Cardiac fibroblast (primary cell): ENCODE measurements around the gene SLC6A8.

ENCODE experiments used
- DNase-seq, 2 donors: peaks; one replicate each; pipeline versions ENCODE4 v3.0.0 to v3.0.0-alpha.2; 2010; ENCODE audit warnings: low read depth in 2 of 2
- H3K4me3 ChIP-seq, 2 donors: replicated peaks in 1 of 2; 1 replicate in 1 of 2; 2 replicates in 1 of 2; pipeline ENCODE4 v1.5.1; 2011; ENCODE audit warnings: low read depth in 2 of 2, low read length in 2 of 2, mild to moderate bottlenecking in 2 of 2, moderate library complexity in 1 of 2
- TF ChIP-seq, protein P1 (sequence below): IDR thresholded peaks from one replicate; pipeline ENCODE4 v1.5.1; 2011; ENCODE audit warnings: low read depth, mild to moderate bottlenecking, low read length, inconsistent platforms

SLC6A8 gene

DNA sequence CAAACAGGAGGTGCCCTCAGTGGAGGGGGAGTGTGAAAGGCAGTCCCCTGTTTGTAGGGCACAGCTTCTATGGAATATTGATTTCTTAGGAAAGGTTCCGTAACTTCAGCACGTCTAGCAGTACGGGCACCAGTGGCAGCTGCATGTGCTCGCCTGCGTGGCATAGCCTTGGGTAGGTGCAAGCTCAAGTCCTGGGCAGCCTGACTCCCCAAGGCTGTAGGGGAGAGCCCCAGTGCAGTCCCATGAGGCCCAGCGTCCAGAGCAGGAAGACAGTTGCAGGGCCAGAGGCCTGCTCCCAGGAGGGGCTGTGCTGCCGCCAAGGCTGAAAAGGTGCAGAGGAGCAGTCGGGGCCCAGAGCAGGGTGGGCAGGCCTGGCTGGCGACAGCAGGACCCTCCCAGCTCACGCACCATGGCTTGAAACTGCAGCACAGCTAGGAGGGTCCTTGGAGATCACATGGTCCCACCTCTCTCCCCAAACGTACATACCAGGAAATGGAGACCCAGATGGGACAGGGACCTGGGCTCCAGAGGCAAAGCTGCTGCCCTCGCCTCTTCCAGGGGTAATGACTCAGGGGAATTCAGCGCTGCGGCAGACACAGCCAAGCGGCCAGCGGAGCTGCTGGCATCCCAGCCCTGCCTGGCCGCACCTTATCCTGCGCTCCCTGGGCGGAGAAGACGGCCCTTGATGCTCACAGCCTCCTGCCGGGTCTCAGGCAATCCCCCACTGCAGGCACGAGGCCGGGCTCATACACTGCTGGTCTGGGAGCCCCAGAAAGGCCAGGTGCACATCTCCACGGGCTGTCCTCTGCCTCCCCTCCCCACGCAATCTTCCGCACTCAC is 46.8 kb upstream of the SLC6A8 start:
- TF ChIP-seq, protein P1, sequence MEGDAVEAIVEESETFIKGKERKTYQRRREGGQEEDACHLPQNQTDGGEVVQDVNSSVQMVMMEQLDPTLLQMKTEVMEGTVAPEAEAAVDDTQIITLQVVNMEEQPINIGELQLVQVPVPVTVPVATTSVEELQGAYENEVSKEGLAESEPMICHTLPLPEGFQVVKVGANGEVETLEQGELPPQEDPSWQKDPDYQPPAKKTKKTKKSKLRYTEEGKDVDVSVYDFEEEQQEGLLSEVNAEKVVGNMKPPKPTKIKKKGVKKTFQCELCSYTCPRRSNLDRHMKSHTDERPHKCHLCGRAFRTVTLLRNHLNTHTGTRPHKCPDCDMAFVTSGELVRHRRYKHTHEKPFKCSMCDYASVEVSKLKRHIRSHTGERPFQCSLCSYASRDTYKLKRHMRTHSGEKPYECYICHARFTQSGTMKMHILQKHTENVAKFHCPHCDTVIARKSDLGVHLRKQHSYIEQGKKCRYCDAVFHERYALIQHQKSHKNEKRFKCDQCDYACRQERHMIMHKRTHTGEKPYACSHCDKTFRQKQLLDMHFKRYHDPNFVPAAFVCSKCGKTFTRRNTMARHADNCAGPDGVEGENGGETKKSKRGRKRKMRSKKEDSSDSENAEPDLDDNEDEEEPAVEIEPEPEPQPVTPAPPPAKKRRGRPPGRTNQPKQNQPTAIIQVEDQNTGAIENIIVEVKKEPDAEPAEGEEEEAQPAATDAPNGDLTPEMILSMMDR, result no peak
- H3K4me3 ChIP-seq, result no peak overlapping the region
- DNase-seq, result no peak

DNA sequence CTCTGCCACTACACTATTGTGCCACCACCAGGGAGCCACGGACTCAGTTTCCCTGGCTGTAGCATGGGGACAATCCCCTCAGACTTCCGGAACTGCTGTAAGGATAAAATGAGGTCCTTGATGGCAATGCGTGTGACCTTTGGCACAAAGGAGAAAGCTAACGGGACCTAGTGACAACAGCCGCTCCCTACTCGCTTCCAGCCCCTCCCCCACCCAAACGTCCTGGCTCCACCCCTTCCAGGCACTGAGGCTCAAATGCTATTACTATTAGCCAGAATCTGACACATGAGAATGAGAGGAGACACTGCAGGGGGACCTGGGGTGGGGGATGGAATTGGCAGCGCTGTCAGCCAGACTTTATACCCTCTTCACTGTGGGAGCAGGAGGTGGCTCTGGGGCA is 46.1 kb upstream of the SLC6A8 start:
- H3K4me3 ChIP-seq, result no peak overlapping the region
- no peak for DNase-seq
- TF ChIP-seq, protein P1, result no peak

DNA sequence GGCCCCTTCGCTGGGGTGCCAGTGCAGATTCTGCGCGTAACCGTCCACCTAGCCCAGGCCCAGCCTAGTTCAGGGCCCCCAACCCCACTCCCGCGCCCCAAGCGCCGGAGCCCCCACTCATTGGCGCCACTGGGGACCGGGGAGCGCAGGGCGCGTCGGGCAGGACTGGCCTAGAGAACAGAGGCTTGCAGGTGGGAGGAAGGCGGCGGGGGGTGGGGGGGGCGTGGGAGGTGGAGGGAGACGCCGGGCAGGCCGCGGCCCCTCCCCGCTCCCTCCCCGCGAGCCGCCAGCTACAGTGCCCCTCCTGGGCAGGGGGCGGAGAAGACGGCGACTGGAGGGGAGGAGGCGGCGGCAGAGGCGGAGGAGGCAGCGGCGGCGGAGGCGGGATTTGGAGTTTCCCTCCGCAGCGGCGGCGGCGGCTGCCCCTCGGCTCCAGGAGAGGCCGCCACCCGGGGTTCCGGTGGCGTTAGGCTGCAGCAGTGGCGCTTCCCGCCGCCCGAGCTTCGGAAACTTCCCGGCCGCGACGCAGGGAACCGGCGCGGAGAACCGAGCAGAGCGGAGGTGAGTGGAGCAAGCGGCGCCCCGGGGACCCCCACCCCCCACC is 45.6 kb upstream of the SLC6A8 start:
- TF ChIP-seq, protein P1, result no peak
- no peak for DNase-seq
- no peak overlapping the region for H3K4me3 ChIP-seq

DNA sequence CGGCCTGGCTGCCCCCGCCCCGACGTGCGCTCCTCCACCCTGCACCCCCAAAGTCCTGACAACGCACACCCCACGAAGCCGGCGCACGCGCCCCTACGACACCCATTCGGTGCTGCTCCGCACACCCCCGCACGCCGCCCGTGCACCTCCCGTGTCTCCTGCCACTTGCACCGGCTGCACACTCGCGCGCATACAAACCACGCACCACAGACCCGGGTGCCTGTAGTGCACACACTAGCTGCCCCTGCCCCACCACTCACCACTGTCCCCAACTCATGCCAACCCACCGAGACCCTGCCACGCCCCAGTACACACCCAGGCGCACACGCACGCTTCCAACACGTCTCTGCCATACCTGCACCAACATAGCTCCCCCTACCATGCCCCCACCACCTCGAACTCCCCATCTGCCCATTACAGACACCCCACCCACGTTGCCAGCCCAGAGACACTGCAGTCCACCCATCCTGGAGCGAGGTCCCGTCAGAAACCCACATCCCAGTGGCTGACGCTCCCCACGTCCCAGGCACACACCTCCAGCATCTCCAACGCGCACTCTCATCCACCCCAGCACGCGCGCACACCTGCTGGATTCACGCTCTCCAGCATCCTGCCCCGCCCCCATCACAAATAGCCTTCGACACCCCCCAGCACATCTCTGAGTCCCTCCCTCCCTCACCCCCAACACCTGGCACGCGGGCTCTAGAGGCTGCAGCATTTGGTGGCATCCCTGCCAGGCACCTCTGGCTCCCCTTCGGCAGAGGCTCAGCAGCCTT is 44.9 kb upstream of the SLC6A8 start:
- TF ChIP-seq, protein P1, result no peak
- H3K4me3 ChIP-seq, result no peak overlapping the region
- no peak for DNase-seq

DNA sequence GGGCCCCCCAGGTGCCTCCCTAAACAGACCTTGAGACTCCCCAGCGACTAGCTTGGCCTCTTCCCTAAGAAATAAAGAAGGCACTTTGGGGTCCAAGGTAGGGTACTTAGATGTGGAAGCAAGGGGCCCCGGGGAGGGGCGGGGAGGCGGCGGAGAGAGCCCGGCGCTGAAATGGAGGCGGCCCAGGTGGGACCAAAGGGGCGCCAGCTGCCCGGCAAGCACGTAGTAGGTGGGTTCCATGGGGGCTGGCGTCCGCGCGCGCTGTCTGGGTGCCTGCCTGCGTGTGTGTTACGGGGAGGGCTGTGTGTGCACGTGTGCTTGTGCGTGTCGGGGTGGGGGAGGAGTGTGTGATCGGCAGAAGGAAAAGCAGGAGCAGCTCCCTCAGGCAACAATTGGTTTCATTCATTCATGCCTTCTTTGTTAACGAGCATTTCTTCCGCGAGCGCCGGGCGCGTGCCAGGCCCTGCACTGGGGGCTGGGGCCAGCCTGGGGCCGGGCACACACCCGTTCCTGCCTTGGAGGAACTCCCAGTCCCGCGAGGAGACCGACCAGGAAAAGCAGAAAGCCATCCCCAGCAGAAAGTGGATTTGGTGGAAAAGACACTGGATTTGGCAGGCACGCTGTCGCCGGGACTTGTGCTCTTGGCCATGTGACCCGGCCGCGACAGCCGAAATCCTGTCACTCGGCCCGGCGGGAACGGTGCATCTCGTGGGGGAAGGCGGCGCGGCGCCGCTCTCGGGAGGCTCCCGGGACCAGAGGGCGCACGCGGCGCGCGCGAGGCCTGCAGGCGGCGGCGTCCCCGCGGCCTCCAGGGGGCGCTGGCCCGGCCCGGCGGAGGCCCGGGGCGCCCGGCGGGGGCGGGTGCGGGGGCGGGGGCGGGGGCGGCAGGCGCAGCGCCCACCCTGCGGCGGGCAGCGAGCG is 44.0 kb upstream of the SLC6A8 start:
- H3K4me3 ChIP-seq, result no peak overlapping the region
- DNase-seq, result peak in 1 of 2 donors; percentile 8
- TF ChIP-seq, protein P1, result no peak
